Measurements from ENCODE around the gene TEX14.

The TEX14 gene

GRCh38 chr17:58617563-58617962 is 74.3 kb downstream of the TEX14 start:
- no peaks in the 10 kb centered on the region for H3K36me3 ChIP-seq (ENCODE audit: control insufficient read depth in 1 of 2, insufficient read depth in 2 of 2, low read depth in 1 of 2, low read length in 2 of 2)
- H2BK5ac ChIP-seq (ENCODE audit: low read depth, low read length, poor library complexity, severe bottlenecking) = no peak overlapping the region
- H2AK5ac ChIP-seq (ENCODE audit: low read length, severe bottlenecking) = no peak overlapping the region
- H3K4me1 ChIP-seq (ENCODE audit: control insufficient read depth, insufficient read depth, low read depth, low read length) = no peaks in the 10 kb centered on the region
- H2BK120ac ChIP-seq (ENCODE audit: low read depth, low read length) = no peak overlapping the region
- no peak overlapping the region for H2BK12ac ChIP-seq (ENCODE audit: low read length in 2 of 2)
- H3K23ac ChIP-seq (ENCODE audit: low read length in 2 of 2) = no peak overlapping the region
- H2AFZ ChIP-seq (ENCODE audit: low read depth, low read length) = peak overlapping the region; percentile 44
- H3K9me3 ChIP-seq (ENCODE audit: control insufficient read depth, low read length) = no peaks in the 10 kb centered on the region
- no peaks in the 10 kb centered on the region for H3K79me1 ChIP-seq (replicated peaks; ENCODE audit: low read length, poor library complexity, severe bottlenecking)
- 80% methylated on average over 2 of the region's 3 CpGs for WGBS
- no peak overlapping the region for H3K4ac ChIP-seq (ENCODE audit: low read depth in 1 of 2, low read length in 2 of 2)
- H3K9ac ChIP-seq (ENCODE audit: low read length) = no peak overlapping the region
- H3K14ac ChIP-seq (ENCODE audit: low read length in 2 of 2) = no peak overlapping the region
- H4K91ac ChIP-seq (ENCODE audit: low read length) = no peak overlapping the region
- H3K27me3 ChIP-seq (ENCODE audit: control insufficient read depth in 1 of 2, insufficient read depth in 1 of 2, low read length in 2 of 2) = peaks cover 19 to 20% of the 10 kb centered on the region in 2 experiments
- DNase-seq = no peak
- no peak overlapping the region for H3K4me3 ChIP-seq (ENCODE audit: insufficient read depth in 1 of 2, low read depth in 1 of 2, low read length in 2 of 2)
- no peak overlapping the region for H3K4me2 ChIP-seq (ENCODE audit: low read length, poor library complexity, severe bottlenecking)
- no peak overlapping the region for H3K27ac ChIP-seq (ENCODE audit: low read length, poor library complexity, severe bottlenecking)
- no peak overlapping the region for H2BK15ac ChIP-seq (ENCODE audit: low read depth, poor library complexity, severe bottlenecking)
- no peak overlapping the region for H4K8ac ChIP-seq (ENCODE audit: low read length)
- no peak overlapping the region for H3K18ac ChIP-seq (ENCODE audit: low read depth in 1 of 2, low read length in 2 of 2)

GRCh38 chr17:58615768-58616659 is 75.8 kb downstream of the TEX14 start:
- H2AK5ac ChIP-seq (ENCODE audit: low read length, severe bottlenecking) = no peak overlapping the region

DNA sequence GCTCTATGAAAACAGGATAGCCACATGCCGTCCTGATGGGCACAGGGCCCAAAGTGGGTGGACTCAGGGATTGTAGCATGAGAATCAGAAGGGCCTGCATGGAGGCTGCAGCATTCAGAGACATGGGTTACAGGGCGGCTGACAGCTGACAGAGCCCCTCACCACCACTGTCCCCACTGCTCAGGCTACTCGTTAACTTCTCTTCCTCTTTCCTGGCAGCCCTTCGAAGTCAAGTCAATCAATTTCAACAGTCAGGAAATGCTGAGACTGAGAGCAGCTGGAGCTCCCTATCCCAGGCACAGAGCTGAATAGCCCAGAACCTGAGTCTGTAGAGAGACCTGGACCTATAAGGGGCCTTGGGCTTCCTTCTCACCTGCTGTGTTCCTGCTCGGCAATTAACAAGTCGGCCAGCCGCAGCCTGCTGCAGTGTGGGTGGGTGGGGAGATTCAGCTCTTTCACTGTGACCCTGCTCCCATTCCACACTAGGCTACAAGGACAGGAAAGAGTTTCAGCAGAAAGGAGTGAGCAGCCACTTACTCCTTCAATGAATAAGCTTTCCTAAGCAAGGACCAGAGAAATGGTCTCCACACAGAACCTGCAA is 76.9 kb downstream of the TEX14 start:
- no peak overlapping the region for H2BK5ac ChIP-seq (ENCODE audit: low read depth, low read length, poor library complexity, severe bottlenecking)
- H3K23ac ChIP-seq (ENCODE audit: low read length in 2 of 2) = no peak overlapping the region
- no peak overlapping the region for H2BK12ac ChIP-seq (ENCODE audit: low read length in 2 of 2)
- H3K4me1 ChIP-seq (ENCODE audit: control insufficient read depth, insufficient read depth, low read depth, low read length) = no peaks in the 10 kb centered on the region
- H2BK15ac ChIP-seq (ENCODE audit: low read depth, poor library complexity, severe bottlenecking) = no peak overlapping the region
- no peak overlapping the region for H4K8ac ChIP-seq (ENCODE audit: low read length)
- no peak overlapping the region for H2AK5ac ChIP-seq (ENCODE audit: low read length, severe bottlenecking)
- H3K79me1 ChIP-seq (replicated peaks; ENCODE audit: low read length, poor library complexity, severe bottlenecking) = no peaks in the 10 kb centered on the region
- H3K9ac ChIP-seq (ENCODE audit: low read length) = no peak overlapping the region
- no peak overlapping the region for H4K91ac ChIP-seq (ENCODE audit: low read length)
- no peak overlapping the region for H3K4me3 ChIP-seq (ENCODE audit: insufficient read depth in 1 of 2, low read depth in 1 of 2, low read length in 2 of 2)
- no peak overlapping the region for H3K4me2 ChIP-seq (ENCODE audit: low read length, poor library complexity, severe bottlenecking)
- H3K9me3 ChIP-seq (ENCODE audit: control insufficient read depth, low read length) = no peaks in the 10 kb centered on the region
- no peak overlapping the region for H2BK120ac ChIP-seq (ENCODE audit: low read depth, low read length)
- no peak overlapping the region for H3K4ac ChIP-seq (ENCODE audit: low read depth in 1 of 2, low read length in 2 of 2)
- DNase-seq = no peak
- H2AFZ ChIP-seq (ENCODE audit: low read depth, low read length) = no peak overlapping the region
- H3K27ac ChIP-seq (ENCODE audit: low read length, poor library complexity, severe bottlenecking) = no peak overlapping the region
- H3K27me3 ChIP-seq (ENCODE audit: control insufficient read depth in 1 of 2, insufficient read depth in 1 of 2, low read length in 2 of 2) = peaks cover 6 to 8% of the 10 kb centered on the region in 2 experiments
- WGBS = 65% methylated on average over 7 of the region's 7 CpGs
- no peak overlapping the region for H3K18ac ChIP-seq (ENCODE audit: low read depth in 1 of 2, low read length in 2 of 2)
- H3K36me3 ChIP-seq (ENCODE audit: control insufficient read depth in 1 of 2, insufficient read depth in 2 of 2, low read depth in 1 of 2, low read length in 2 of 2) = no peaks in the 10 kb centered on the region
- H3K14ac ChIP-seq (ENCODE audit: low read length in 2 of 2) = no peak overlapping the region

More at GRCh38 chr17:58615768-58616659, 75.8 kb downstream of the TEX14 start:
- Histone ChIP-seq H3K23ac (ENCODE audit: low read length in 2 of 2) (no peak overlapping the region), H3K27me3 (ENCODE audit: control insufficient read depth in 1 of 2, insufficient read depth in 1 of 2, low read length in 2 of 2) (peaks cover 11 to 12% of the 10 kb centered on the region in 2 experiments), H2AFZ (ENCODE audit: low read depth, low read length) (no peak overlapping the region), H4K91ac (ENCODE audit: low read length) (no peak overlapping the region), H2BK15ac (ENCODE audit: low read depth, poor library complexity, severe bottlenecking) (no peak overlapping the region), H2BK5ac (ENCODE audit: low read depth, low read length, poor library complexity, severe bottlenecking) (no peak overlapping the region), H3K36me3 (ENCODE audit: control insufficient read depth in 1 of 2, insufficient read depth in 2 of 2, low read depth in 1 of 2, low read length in 2 of 2) (no peaks in the 10 kb centered on the region), H3K9me3 (ENCODE audit: control insufficient read depth, low read length) (no peaks in the 10 kb centered on the region), H3K18ac (ENCODE audit: low read depth in 1 of 2, low read length in 2 of 2) (no peak overlapping the region), H3K79me1 (replicated peaks; ENCODE audit: low read length, poor library complexity, severe bottlenecking) (no peaks in the 10 kb centered on the region), H2BK12ac (ENCODE audit: low read length in 2 of 2) (no peak overlapping the region), H3K4me3 (ENCODE audit: insufficient read depth in 1 of 2, low read depth in 1 of 2, low read length in 2 of 2) (no peak overlapping the region), H3K9ac (ENCODE audit: low read length) (no peak overlapping the region), H3K14ac (ENCODE audit: low read length in 2 of 2) (no peak overlapping the region), H2BK120ac (ENCODE audit: low read depth, low read length) (no peak overlapping the region), H4K8ac (ENCODE audit: low read length) (no peak overlapping the region), H3K4ac (ENCODE audit: low read depth in 1 of 2, low read length in 2 of 2) (no peak overlapping the region), H3K4me2 (ENCODE audit: low read length, poor library complexity, severe bottlenecking) (no peak overlapping the region), H3K27ac (ENCODE audit: low read length, poor library complexity, severe bottlenecking) (no peak overlapping the region), H3K4me1 (ENCODE audit: control insufficient read depth, insufficient read depth, low read depth, low read length) (no peaks in the 10 kb centered on the region)
- WGBS = 84% methylated on average over 3 of the region's 5 CpGs
- no peak for DNase-seq

DNA sequence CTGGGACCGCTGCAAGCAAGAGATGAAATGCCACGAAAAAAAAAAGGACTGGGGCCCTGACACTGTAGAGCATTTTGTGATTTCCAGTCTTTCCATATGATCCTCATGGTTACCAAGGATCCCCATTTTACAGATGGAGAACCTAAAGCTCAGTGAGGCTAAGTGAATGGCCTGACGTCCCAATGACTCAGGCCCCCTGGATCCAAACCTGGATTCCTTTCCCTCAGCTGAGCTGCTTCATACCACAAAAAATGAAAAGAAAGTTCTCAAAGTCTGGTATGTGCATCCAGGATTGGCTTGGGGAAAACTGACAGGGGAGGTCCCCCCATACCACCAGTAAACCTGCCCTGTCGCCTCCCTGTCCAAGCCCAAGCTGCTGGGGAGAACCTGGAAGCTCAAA is 80.5 kb downstream of the TEX14 start:
- no peak overlapping the region for H2BK5ac ChIP-seq (ENCODE audit: low read depth, low read length, poor library complexity, severe bottlenecking)

More for the DNA sequence above, 80.5 kb downstream of the TEX14 start:
- H3K4me2 ChIP-seq (ENCODE audit: low read length, poor library complexity, severe bottlenecking) = no peak overlapping the region
- H4K8ac ChIP-seq (ENCODE audit: low read length) = no peak overlapping the region
- no peak overlapping the region for H3K4ac ChIP-seq (ENCODE audit: low read depth in 1 of 2, low read length in 2 of 2)
- H3K4me1 ChIP-seq (ENCODE audit: control insufficient read depth, insufficient read depth, low read depth, low read length) = no peaks in the 10 kb centered on the region
- no peaks in the 10 kb centered on the region for H3K79me1 ChIP-seq (replicated peaks; ENCODE audit: low read length, poor library complexity, severe bottlenecking)
- no peak overlapping the region for H3K23ac ChIP-seq (ENCODE audit: low read length in 2 of 2)
- no peaks in the 10 kb centered on the region for H3K9me3 ChIP-seq (ENCODE audit: control insufficient read depth, low read length)
- no peak overlapping the region for H2BK15ac ChIP-seq (ENCODE audit: low read depth, poor library complexity, severe bottlenecking)
- peaks cover 7 to 8% of the 10 kb centered on the region in 2 experiments for H3K27me3 ChIP-seq (ENCODE audit: control insufficient read depth in 1 of 2, insufficient read depth in 1 of 2, low read length in 2 of 2)
- no peak overlapping the region for H3K27ac ChIP-seq (ENCODE audit: low read length, poor library complexity, severe bottlenecking)
- no peak for DNase-seq
- H2BK12ac ChIP-seq (ENCODE audit: low read length in 2 of 2) = no peak overlapping the region
- no peaks in the 10 kb centered on the region for H3K36me3 ChIP-seq (ENCODE audit: control insufficient read depth in 1 of 2, insufficient read depth in 2 of 2, low read depth in 1 of 2, low read length in 2 of 2)
- H3K9ac ChIP-seq (ENCODE audit: low read length) = no peak overlapping the region
- H4K91ac ChIP-seq (ENCODE audit: low read length) = no peak overlapping the region
- no peak overlapping the region for H3K4me3 ChIP-seq (ENCODE audit: insufficient read depth in 1 of 2, low read depth in 1 of 2, low read length in 2 of 2)
- H2AK5ac ChIP-seq (ENCODE audit: low read length, severe bottlenecking) = no peak overlapping the region
- no peak overlapping the region for H2BK120ac ChIP-seq (ENCODE audit: low read depth, low read length)
- 71% methylated on average over 4 of the region's 4 CpGs for WGBS
- no peak overlapping the region for H3K18ac ChIP-seq (ENCODE audit: low read depth in 1 of 2, low read length in 2 of 2)
- H3K14ac ChIP-seq (ENCODE audit: low read length in 2 of 2) = no peak overlapping the region
- no peak overlapping the region for H2AFZ ChIP-seq (ENCODE audit: low read depth, low read length)
